GM19043 (cell line): ENCODE measurements around the gene SYT1.
"Not testable (repeated sequence)": the region's sequence is repeated elsewhere in the genome, so short reads cannot be mapped to it uniquely, and the experiment has no call there.

ENCODE experiments used
- ATAC-seq: cut with Tn5 transposase; IDR thresholded peaks from one replicate; pipeline ENCODE4 v1.9.1; 2021; ENCODE audit warnings: low read depth; ENCODE audit not compliant: unreplicated experiment

The SYT1 gene

GRCh38 chr12:78864403-78864869 lies at the start of gene SYT1:
Gene SYT1, plus strand, starts transcription at chr12:78864774.
- ATAC-seq = no peak

GRCh38 chr12:78818487-78818886 lies 46.1 kb upstream of the SYT1 start:
- no peak for ATAC-seq

- ATAC-seq = no peak
Measured at GRCh38 chr12:78820946-78821345, 43.6 kb upstream of the SYT1 start.

GRCh38 chr12:78824918-78825317 lies 39.7 kb upstream of the SYT1 start:
- no peak for ATAC-seq

- ATAC-seq = no peak
Measured at GRCh38 chr12:78829690-78830089, 34.9 kb upstream of the SYT1 start.

- no peak for ATAC-seq
Measured at GRCh38 chr12:78835493-78835892, 29.1 kb upstream of the SYT1 start.

GRCh38 chr12:78840518-78841019 lies 24.0 kb upstream of the SYT1 start:
- ATAC-seq = not testable (repeated sequence)

GRCh38 chr12:78853231-78853630 lies 11.3 kb upstream of the SYT1 start:
- no peak for ATAC-seq

GRCh38 chr12:78863482-78864402 lies 832 bp upstream of the SYT1 start:
- no peak for ATAC-seq

GRCh38 chr12:78864870-78865463 lies 393 bp downstream of the SYT1 start:
- no peak for ATAC-seq

GRCh38 chr12:78865516-78865915 lies 942 bp downstream of the SYT1 start:
- ATAC-seq = no peak

GRCh38 chr12:78866518-78866917 lies 1.9 kb downstream of the SYT1 start:
- ATAC-seq = no peak

GRCh38 chr12:78870539-78870938 lies 6.0 kb downstream of the SYT1 start:
- no peak for ATAC-seq

- ATAC-seq = no peak
Measured at GRCh38 chr12:78871566-78871965, 7.0 kb downstream of the SYT1 start.

GRCh38 chr12:78878459-78878858 lies 13.9 kb downstream of the SYT1 start:
- no peak for ATAC-seq

- ATAC-seq = no peak
Measured at GRCh38 chr12:78878866-78879265, 14.3 kb downstream of the SYT1 start.

GRCh38 chr12:78880078-78880477 lies 15.5 kb downstream of the SYT1 start:
- no peak for ATAC-seq

GRCh38 chr12:78881685-78882084 lies 17.1 kb downstream of the SYT1 start:
- ATAC-seq = no peak

GRCh38 chr12:78885466-78885865 lies 20.9 kb downstream of the SYT1 start:
- ATAC-seq = no peak

GRCh38 chr12:78886719-78887407 lies 22.3 kb downstream of the SYT1 start:
- no peak for ATAC-seq

GRCh38 chr12:78887444-78887843 lies 22.9 kb downstream of the SYT1 start:
- no peak for ATAC-seq
